ENCODE measurements around the gene CFAP53.
"Not testable (repeated sequence)": the region's sequence is repeated elsewhere in the genome, so short reads cannot be mapped to it uniquely, and the experiment has no call there.

CFAP53 gene

DNA sequence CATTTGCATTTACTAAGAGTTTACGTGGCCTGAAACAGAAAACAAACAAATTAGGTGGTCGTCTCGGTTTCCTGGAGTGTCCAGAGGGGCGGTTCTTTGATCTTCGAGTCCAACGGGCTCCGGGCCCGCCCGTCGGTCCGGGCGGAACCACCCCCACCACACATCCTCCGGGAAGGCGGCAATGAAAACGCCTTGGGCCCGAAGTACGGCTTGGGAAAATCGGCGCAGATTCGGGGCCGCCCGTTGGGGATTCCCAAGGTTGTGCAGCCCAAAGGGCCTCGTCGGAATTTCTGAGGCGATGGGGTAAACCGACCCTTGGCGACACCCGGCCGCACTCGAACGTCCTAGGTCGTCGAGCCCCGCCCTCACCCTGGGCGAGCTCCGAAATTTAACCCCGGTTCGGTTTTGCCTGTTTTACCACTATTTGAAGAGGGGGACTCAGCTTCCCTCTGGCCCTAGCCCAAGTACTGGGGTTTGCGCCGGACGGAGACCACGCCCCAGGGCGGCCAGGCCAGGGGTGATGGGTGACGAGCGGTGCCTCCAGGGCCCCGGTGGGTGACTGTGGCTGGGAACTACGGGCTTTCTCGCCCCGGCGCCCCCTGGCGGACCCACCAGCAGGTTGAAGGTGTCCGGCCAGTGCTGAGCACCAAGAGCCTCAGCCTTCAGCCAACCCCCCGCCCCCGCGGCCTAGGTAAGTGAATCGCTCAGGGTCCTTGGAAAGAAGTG lies 1.9 kb upstream of the CFAP53 start:
- peak; percentile 88 for DNase-seq

DNA sequence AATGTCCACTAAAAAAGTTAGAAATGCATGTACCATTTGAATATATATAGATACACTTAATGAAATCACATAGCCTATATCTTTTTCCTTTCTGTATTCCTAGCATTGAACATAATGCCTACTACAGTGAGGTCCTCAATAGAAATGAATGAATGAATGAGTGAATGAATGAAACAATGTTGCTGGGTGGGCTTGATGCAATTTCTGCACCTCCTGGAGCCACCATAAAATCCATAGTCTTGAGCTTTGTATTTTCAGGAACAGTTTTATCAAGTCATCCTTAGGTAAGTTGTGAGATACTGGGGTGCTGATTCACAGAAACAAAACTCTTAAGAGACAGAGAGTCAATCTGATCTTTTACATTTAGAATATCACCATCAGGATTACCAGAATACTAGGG lies 3.3 kb downstream of the CFAP53 start:
- no peak for DNase-seq

DNA sequence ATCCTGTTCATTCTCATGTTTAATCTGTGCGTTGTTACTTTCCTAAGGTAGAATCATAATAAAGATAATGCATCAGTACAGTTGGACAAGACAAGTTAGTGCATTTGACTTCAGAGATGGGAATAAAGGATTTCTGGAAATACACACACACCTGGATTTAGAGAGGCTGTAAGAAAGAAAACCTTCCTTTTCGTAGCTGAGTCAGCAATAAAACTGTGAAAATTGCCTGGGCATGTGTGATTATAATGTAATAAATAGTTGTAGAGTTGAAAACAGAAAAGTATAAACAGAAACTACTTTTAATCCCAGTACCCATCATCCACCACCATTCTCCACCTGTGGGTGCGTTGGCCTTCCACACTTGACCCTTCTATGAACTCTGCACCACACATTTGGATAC lies 15.4 kb downstream of the CFAP53 start:
- no peak for DNase-seq

DNA sequence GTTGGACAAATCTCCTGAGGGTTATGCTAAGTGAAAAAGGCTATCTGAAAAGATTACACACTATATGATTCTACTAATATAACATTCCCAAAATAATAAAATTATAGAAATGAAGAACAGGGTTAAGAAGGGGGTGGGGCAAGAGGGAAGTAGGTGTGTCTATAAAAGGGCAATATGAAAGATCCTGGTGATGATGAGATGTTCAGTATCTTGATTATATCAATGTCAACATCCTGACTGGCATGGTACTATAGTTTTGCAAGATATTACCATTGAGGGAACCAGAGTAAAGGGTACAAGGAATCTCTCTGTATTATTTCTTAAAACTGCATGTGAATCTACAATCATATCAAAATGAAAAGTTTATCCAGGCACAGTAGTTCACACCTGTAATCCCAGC lies 16.7 kb downstream of the CFAP53 start:
- DNase-seq, result no peak

DNA sequence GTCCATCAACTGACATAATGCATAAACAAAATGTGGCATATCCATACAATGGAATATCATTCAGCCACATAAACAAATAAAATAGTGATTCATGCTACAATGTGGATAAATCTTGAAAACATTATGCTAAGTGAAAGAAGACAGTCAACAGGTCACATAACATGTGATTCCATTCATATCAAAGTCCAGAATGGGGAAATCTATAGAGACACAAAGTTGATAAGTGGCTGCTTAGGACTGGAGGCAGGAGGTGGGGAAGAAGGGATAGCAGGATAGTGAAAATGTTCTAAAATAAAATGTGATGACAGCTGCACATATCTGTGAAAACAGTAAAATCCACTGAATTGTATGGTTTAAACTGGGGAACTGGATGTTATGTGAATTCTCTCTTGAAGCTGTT lies 18.7 kb downstream of the CFAP53 start:
- no peak for DNase-seq

DNA sequence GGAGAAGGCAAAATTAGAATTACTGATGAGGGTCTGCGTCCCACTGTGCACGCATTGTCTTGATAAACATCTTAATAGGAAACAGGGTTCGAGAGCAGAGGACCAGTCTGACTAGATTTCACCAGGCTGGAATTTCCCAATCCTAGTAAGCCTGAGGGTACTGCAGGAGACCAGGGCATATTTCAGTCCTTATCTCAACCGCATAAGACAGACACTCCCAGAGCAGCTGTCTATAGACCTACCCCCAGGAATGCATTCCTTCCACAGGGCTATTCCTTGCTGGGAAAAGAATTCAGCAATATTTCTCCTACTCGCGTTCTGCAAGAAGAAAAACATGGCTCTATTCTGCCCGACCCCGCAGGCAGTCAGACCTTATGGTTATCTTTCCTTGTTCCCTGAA lies 24.5 kb downstream of the CFAP53 start:
- DNase-seq, result not testable (repeated sequence)

DNA sequence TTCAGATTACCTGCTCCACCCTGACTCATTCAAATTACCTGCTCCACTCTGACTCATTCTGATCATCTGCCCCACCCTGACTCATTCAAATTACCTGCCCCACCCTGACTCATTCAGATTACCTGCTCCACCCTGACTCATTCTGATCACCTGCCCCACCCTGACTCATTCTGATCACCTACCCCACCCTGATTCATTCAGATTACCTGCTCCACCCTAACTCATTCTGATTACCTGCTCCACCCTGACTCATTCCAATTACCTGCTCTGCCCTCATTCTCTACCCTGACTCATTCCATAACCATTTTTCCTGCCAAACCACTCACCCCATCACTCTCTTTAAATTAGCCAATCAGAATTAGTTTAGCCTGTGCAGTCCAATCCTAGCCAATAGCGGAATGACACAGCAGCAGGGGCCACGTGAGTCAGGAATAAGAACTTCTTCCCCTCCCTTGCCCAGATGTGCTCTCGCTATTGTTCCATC lies 26.2 kb downstream of the CFAP53 start:
- no peak for DNase-seq

DNA sequence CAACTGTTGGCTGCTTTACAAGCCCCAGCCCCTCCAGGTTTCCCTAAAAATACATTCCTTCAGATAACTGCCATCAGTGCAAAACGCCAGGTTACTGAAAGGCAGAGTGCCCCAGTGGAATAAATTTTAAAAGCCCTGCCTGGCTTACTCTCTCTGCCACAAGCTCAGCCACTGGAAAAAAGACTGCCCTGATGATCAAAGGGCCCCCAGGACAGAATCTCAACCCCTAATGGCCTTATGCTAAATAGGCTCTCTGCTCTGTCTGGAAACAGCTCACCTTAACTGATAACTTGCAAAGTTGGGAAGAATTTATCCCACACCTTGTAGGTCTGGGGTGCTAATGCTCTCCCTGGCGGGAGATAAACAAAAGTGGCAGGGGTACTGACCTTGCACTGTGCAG lies 33.9 kb downstream of the CFAP53 start:
- no peak for DNase-seq

DNA sequence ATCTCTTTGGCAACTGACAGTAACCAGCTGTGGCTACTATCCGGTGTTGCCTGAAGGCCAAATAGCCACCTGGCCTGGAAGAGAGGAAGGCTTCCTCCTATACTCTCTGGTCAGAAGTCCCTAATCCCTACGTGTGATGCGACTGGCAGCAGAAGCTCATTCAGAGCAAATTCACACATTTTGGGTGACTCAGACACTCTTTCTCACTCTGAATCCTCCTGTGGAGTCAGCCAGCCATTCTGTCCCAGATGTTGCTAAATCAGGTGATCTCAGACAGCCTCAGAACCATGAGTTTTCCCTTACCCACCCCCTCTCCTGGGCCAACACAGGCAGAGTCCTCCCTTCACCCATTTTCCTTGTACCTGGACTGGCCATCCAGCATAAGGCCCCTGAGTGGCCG lies 34.7 kb downstream of the CFAP53 start:
- no peak for DNase-seq

DNA sequence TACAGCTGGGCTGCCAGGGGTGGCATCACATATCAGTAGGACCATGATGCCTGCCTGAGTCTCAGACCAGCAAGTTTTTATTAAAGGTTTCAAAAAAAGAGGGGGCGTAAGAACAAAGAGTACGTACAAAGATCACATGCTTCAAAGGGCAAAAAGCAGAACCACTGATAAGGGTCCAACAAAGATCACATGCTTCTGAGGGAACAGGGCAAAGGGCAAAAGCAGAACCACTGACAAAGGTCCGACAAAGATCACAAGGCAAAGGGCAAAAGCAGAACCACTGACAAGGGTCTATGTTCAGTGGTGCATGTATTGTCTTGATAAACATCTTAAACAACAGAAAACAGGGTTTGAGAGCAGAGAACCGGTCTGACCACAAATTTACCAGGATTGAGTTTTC lies 46.0 kb downstream of the CFAP53 start:
- DNase-seq, result not testable (repeated sequence)

DNA sequence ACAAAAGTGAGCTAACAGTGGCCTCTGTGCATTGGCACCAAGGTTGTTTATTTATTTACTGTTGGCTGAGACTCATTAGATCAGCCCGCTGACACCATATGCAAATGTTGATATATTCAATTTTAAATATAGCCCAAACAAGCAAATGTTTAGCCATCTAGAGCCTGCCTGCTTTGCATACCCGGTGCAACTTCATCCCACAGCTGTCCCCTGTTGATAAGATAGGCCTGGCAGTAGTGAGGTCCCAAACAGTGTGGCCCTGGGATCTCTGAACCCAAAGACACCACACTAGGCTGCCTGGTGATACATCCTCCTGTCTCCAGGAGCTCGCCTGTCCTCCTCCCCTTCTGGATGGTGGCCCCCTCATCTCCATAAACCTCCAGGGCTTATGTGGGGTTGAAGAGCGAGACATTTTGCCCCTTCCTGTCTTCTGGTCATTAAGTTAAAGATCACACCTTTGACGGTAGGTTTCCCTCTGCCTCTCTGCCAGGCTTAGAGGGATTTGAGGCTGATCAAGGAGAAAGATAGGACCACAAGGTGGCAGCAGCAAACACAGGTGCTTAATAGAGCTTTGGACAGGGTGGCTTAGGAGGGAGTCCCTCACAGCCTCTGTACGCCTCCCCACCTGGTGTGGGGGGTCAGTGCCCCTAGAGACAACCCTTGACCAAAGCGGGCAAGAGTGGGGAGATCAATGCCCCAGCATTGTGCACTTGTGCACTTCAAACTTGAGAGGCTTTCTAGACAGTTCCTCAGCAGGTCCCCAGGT lies 47.7 kb downstream of the CFAP53 start:
- DNase-seq, result no peak

DNA sequence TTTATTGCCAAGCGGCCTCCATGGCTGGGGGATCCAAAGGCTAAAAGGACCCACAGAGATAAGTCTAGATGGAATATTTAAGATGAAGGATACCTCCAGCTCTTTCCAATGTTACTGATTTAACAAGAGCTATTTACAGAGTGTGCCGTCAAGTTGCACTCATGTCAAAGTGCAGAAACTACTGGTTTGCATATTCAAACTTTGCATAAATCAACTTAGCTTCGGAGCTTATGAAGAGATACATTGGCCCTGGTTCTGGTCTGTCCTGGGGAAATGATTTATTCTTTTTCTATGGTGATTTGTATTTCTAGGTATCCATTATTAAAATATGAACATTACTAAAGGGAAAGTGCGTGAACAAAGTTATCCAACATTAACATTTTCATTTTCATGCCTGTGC lies 57.0 kb downstream of the CFAP53 start:
- no peak for DNase-seq

DNA sequence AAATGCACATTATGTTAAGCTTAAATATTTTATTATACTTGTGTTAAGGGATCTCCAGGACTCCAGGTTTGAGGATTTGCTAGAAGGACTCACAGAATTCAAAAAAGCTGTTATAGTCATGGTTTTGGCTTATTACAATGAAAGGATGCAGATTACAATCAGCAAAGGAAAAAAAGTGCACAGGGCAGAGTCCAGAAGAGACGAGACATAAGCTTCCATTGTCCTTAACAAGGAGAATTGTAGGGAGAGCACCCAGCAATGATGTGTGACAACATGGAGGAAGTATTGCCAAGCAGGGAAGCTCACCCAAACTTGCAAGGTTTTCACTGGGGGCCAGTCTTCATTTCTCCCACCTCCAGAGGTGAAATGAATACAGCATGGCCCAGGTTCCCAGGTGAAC lies 58.6 kb downstream of the CFAP53 start:
- no peak for DNase-seq

DNA sequence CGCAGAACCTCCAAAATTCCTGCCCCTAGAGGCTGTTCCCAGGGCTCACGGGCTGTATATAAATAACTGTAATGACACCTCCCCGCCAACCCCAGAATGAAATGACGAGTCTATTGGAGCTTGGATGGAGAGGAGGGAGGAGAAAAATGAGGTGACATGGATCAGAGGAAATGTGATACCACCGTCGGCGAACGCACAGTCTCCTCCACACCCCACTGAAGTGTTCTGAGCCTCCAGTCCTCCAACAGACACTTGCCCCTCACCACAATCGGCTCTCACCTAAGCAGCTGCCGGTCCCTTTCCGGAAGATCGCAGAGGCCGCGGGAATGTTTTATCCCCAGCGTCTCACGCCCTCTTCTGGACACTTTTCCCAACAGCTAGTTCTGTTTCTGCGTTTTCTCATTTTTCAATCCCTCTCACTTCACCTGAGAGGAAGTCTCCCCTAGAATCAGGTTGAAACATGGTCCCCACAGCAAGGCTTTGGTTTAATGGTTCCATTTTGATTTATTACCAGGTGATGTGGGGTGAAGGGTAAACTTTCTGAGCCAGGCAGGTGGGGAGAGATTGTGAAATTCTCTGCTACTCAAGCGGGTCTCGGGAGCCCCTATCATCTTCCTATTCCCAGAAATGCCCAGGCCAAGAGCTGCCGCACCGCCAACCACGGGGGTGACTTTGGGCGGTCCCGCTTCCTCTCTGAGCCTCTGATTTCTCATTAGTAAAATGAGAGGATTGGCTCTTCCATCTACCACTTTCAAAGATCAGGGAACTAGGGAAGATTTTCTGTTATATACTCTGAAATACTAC lies 62.3 kb downstream of the CFAP53 start:
- DNase-seq, result peak; percentile 42

DNA sequence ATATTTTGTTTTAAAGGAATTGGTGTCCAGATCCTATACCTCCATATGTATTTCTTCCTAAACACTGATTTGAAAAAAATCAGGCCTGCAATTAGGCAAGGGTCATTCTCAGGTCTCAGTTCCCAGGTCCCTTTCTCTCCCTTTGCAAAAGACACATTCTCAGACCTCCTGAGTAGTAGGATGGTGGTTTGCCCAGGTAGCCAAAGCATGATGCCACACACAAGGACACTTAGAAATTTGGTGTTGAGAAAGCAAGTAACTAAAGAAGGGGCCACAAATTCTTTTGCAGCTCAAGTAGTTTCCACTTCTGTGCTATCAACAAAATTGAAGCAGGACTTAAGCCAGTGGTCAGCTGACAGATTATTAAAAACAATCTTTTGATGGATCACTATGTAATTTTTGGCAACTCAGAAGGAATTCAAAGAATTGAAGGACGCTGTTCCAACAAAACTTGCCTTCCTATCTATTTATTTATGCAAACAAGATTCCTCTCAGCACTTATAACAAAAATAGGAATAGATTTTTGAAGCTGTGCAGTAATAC lies 64.7 kb downstream of the CFAP53 start:
- no peak for DNase-seq

DNA sequence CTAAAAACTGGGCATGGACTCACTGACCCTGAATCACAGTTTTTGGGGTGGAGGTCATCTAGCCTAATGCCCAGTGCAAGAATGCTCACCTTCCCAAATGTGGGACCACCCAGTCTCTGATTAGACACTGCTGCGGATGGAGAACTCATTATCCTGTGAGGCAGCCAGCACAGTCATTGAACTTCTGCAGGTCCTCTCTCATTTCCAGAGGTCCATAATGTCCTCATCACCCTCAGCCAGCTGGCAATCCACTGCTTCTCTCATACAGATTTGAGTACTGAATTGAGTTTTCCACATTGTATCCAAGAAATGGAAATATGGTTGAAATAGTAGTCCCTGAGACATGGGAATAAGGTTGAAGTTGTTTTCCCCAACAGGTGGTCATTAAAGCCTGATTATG lies 66.4 kb downstream of the CFAP53 start:
- DNase-seq, result no peak

DNA sequence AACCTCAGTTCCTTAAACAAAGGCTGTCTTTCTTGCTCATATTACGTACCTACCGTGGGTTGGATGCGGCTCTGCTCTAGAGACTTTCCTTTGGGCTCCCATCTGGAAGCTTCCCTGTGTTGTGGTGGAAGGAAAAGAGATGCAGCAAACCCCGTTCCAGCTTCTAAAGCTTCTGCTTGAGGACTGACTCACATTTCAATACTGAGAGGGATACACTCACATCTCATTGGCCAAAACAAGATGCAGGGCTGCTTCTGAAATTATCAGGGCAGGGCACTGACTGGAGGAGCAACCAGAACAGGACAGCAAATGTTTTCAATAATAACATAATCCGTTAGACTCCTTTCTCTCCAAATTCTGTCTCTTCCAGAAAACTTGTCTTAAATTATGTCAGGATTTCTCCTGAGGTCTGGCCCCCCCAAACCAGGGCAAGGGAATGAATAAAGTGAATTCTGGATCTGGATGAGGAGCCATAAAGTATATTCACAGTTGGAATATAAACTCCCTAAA lies 66.9 kb downstream of the CFAP53 start:
- no peak for DNase-seq

DNA sequence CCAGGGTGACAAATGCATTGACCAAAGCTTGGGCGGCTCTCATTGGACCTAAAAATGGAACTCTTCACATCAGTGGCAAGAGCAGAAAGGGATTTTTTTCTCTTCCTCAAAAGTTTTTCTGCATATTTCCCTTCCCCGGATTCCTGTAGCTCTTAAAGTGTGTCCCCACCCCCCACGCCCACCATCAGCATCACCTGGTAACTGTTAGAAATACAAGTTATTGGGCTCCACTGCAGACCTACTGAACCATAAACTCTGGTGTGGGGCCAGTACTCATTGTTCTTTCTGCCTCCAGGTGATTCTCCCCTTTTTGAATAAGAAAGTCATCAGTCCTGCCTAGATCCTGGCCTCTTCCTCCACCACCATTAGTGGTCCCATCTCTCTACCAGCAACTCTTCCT lies 70.0 kb downstream of the CFAP53 start:
- DNase-seq, result no peak

DNA sequence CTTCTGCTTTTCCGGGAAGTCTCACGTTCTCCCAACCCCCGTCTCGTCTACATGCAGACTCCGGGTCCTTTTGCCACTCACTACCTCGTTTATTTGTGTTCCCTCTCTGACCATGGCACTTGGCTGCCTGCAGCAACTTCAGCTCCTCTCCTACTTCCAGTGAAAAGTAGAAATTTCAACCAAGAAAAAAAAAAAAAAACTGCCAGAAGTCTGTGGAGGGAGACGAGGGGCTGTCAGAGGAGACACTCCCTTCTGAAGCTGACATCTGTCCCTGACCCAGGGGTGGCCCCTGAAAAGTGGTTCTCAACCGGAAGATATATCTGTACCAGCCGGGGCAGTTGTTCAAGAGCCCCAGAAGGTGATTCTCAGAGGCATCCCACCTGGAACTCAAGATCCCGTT lies 70.6 kb downstream of the CFAP53 start:
- no peak for DNase-seq

DNA sequence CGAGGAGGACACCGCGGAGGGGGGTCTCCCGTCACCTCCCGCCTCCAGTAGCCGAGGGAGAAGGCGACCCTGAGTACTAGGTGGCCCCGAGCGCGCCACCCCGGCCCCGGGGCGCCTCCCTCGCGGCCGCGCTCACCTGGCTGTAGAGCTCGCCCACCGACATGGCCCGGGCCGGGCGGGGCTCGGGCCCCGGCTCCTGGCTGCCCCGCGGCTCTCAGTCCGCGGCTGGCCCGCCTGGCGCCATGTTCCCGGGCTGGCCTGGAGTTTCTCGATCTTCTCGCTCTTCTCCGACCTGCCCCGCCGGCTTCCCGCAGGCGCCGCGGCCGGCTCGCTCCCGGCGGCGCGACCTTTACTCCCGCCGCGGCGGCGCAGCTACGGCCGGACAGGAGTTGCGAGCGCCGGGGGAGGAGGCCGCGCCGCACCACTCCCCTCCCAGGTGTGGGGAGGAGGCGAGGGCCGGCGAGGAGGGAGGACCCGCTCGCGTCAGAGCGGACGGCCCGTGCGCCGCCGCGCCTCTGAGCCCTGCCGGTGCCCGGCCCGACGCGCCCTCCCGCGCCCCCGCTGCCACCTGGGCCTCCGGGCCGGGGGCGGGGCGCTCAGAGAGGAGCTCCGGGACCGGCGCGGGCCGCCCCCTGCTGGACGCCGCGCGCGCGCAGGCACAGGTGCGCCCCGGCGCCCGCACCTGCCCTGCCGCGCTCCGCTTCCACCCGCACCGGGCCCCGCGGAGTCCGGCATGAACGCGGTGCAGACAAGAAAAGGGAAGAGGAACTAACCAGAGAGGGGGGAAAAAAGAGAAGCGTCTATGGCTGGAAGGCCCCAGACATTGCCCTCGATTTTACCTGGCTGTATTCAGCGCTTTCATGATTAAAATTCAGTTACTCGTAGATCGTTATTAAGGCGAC lies 71.4 kb downstream of the CFAP53 start, which contains the start of gene MYO5B:
Gene MYO5B (minus strand): TSS at position 517 of the 902 bp plus-strand sequence. CDS start 354 bp downstream, at position 163.
- peak; percentile 70 for DNase-seq

DNA sequence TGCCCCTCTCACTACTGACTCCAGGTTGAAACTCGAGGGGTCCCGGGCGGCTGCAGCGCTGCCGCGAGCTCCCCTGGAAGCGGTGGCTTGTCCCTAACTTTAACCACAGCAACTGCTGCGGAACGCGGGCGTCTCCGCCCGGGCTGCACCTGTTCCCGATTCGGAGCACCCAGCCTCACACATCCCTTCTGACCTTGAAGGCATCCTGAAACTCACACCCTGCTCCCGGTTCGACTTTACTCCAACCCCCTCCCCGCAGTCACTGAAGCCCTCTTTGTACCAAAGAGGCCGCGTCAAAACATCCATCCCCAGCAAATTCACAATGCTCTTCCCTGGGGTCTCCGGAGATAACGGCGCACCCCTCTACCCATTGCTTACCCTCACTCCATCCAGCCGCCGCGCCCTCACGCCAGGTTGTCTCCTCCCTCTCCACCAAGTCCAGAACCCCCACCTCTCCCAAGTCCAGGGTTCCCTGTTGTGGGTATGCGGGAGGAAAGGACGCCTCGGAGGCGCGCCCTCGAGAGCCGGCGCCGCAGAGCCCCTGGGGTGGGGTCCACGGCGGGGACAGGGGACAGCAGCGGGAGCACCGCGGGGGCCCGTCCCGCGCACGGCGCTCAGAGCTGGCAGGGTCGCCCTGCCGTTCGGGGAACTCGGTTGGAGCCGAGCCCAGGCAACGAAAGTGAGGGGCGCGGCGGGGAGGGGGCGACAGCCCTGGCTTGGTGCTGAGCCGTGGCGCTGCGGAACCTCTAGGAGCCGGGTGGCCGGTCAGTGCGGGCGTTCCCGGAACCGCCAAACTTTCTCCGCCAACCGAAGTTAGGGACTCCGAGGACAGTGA lies 72.3 kb downstream of the CFAP53 start:
- DNase-seq, result peak; percentile 25

Data from 8988T (cell line).